Activated naive CD4-positive, alpha-beta T cell treated with anti-CD3 and anti-CD28 coated beads, Interleukin-2, amount 50 U/mL, for 24 hours (primary cell): ENCODE data around the gene TFDP2.
"Not testable (repeated sequence)": the region's sequence is repeated elsewhere in the genome, so short reads cannot be mapped to it uniquely, and the experiment has no call there.

ENCODE experiments used
- H3K27ac Mint-ChIP-seq: one replicate; pipeline ENCODE4 v1.8.0; 2021; ENCODE audit warnings: mild to moderate bottlenecking, mixed read lengths
- H3K27me3 Mint-ChIP-seq: one replicate; pipeline ENCODE4 v1.8.0; 2021; ENCODE audit warnings: mixed read lengths
- H3K36me3 Mint-ChIP-seq: one replicate; pipeline ENCODE4 v1.8.0; 2021; ENCODE audit warnings: mixed read lengths
- H3K4me1 Mint-ChIP-seq: one replicate; pipeline ENCODE4 v1.8.0; 2021; ENCODE audit warnings: mixed read lengths
- H3K4me3 Mint-ChIP-seq: one replicate; pipeline ENCODE4 v1.8.0; 2021; ENCODE audit warnings: mild to moderate bottlenecking, mixed read lengths
- H3K9me3 Mint-ChIP-seq: one replicate; pipeline ENCODE4 v1.8.0; 2021; ENCODE audit warnings: mixed read lengths

The TFDP2 gene

DNA sequence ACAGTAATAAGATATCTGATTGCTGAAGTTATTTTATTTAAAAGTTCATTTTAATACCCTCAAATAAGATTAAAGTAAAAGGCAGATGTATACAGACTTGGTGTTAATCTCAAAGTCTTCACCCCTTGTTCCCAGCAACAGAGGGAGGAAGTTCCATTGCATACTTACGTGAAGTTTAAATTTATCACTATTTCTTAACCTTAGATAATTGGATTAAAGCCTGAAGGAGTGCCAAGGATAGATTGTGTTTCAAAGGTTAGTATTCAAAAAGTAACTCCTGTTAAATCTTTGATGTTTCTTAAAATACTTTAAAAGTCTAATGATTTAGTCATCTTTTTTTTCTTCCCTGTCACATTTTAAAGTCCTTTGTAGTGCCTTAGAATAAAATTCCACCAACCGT lies 233.6 kb downstream of the TFDP2 start:
- peaks cover 21% of the 10 kb centered on the region for H3K36me3 Mint-ChIP-seq
- no peak overlapping the region for H3K4me3 Mint-ChIP-seq
- H3K4me1 Mint-ChIP-seq = peaks cover 4% of the 10 kb centered on the region
- H3K9me3 Mint-ChIP-seq = peaks cover 5% of the 10 kb centered on the region
- no peaks in the 10 kb centered on the region for H3K27me3 Mint-ChIP-seq
- no peak overlapping the region for H3K27ac Mint-ChIP-seq

DNA sequence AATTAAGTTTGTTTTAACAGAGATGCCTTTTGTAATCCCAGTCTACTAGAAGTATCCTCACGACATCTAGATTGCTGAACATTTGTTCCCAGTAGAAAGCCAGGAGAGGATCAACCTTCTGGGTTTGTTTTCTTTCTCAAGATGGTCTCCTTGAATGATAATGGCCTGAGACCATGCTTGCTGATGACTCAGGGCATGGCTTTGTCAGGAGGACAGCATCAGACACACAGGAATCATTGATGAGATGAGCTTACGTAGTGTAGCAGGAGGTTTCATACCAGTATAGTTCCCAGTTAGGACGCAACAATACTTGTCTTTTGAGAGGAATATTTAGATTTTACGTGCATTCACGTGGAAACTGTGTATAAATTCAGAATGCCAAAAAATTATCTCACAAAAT lies 234.3 kb downstream of the TFDP2 start:
- Mint-ChIP-seq H3K4me1 (peaks cover 4% of the 10 kb centered on the region), H3K36me3 (peaks cover 24% of the 10 kb centered on the region), H3K27ac (no peak overlapping the region), H3K27me3 (no peaks in the 10 kb centered on the region), H3K9me3 (peaks cover 5% of the 10 kb centered on the region), H3K4me3 (no peak overlapping the region)

DNA sequence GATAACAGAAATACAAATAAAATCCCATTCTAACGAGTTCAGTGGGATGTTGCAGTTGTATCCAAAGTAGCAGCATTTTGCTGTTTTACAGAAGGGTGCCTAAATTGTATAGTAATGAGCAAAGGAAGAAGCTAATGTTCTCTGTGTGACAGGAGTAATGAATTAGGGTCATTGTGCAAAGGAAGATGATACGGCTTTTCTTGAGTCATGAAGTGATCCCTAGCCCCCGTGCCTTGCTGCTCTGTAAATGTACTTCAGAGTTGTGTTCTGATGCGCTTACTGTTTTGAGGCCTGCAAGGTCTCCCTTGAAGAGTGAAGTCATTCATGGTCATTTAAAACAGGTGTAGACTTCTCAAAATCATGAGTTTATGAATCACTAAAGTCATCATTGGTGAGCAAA lies 235.0 kb downstream of the TFDP2 start:
- Mint-ChIP-seq H3K4me1 (peaks cover 4% of the 10 kb centered on the region), H3K36me3 (peaks cover 28% of the 10 kb centered on the region), H3K27me3 (no peaks in the 10 kb centered on the region), H3K9me3 (peaks cover 5% of the 10 kb centered on the region), H3K27ac (no peak overlapping the region), H3K4me3 (no peak overlapping the region)

DNA sequence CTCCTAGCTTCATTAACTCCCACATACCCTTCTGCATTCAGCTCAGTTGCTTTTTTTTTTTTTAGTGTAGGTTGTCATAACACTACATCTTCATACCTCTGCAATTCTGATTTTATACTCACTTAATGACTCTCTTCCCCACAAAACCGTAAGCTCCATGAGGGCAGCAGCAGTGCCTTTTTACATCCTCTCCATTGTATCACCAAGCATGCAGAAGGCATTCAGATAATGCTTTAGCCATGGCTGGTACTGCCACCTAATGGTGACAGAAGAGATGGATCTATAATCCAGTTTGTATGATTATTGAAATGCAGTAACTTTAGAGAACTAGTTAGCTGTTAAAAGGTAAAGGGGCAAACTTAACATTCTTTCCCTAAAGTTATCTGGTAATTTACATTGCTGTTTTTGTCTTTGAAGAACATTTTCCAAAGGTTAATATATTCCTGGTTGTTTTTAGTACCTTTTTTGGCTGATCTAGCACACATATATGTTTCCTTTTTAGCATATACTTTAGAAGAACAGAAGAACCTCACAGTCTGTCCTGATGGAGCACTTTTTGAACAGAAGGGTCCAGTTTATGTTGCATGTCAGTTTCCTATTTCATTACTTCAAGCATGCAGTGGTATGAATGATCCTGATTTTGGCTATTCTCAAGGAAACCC lies 236.1 kb downstream of the TFDP2 start:
- Mint-ChIP-seq H3K27ac (no peak overlapping the region), H3K27me3 (no peaks in the 10 kb centered on the region), H3K9me3 (peaks cover 5% of the 10 kb centered on the region), H3K36me3 (peaks cover 35% of the 10 kb centered on the region), H3K4me3 (no peak overlapping the region), H3K4me1 (peaks cover 4% of the 10 kb centered on the region)

DNA sequence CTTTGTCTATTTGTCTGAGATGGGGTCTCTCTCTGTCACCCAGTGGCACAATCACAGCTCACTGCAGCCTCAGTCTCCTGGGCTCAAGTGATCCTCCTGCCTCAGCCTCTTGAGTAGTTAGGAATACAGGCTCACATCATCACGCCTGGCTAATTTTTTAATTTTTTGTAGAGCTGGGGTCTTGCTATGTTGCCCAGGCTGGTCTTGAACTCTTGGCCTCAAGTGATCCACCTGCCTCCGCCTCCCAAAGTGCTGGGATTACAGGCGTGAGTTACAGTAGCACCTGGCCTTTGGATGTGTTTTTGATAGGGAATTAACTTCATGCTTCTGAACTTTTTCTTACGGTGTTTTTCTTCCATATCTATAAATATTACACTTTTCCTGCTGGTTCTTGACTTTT lies 239.4 kb downstream of the TFDP2 start:
- H3K27ac Mint-ChIP-seq, H3K4me1 Mint-ChIP-seq, H3K4me3 Mint-ChIP-seq, H3K9me3 Mint-ChIP-seq, H3K27me3 Mint-ChIP-seq: not testable (repeated sequence)
- peaks cover 31% of the 10 kb centered on the region for H3K36me3 Mint-ChIP-seq

DNA sequence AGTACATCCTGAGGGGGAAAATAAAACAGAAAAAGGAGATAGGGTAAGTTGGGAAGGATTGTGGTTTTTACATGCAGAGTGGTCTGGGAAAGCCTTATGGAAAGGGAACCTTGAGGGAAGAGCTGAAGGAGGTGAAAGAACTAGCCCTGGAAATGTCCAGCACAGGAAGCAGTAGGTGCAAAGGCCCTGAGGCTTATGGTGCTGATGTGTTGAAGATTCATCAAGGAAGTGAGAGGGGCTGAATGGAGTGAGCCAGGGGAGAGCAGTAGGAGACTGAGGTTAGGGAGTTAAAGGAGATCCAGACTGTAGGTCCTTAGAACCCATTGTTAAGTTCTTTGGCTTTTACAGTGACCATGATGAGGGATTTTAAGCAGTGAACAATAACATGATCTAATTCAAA lies 239.9 kb downstream of the TFDP2 start:
- H3K36me3 Mint-ChIP-seq = peaks cover 32% of the 10 kb centered on the region
- no peaks in the 10 kb centered on the region for H3K27me3 Mint-ChIP-seq
- no peak overlapping the region for H3K4me3 Mint-ChIP-seq
- H3K27ac Mint-ChIP-seq = peak overlapping the region; percentile 72
- H3K4me1 Mint-ChIP-seq = peaks cover 10% of the 10 kb centered on the region
- H3K9me3 Mint-ChIP-seq = peaks cover 5% of the 10 kb centered on the region

DNA sequence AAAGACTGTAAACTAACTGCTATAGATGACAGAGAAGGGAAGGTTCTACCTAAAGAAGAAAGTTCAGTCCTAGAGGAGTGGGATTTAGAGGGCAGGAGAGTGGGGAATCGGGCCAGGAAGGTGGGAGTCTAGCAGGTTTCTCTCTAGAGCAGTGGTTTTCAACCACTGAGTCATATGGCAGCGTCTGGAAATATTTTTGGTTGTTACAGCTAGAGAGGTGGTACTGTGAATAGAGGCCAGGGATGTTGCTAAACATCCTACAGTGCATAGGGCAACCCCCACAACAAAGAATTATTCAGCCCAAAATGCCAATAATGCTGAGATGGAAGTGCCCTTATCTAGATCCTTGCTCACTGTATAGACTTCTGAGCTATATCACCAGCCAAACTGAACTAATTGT lies 244.2 kb downstream of the TFDP2 start:
- H3K27me3 Mint-ChIP-seq = no peaks in the 10 kb centered on the region
- no peak overlapping the region for H3K4me3 Mint-ChIP-seq
- H3K27ac Mint-ChIP-seq = no peak overlapping the region
- H3K9me3 Mint-ChIP-seq = no peaks in the 10 kb centered on the region
- peaks cover 21% of the 10 kb centered on the region for H3K36me3 Mint-ChIP-seq
- peaks cover 12% of the 10 kb centered on the region for H3K4me1 Mint-ChIP-seq

DNA sequence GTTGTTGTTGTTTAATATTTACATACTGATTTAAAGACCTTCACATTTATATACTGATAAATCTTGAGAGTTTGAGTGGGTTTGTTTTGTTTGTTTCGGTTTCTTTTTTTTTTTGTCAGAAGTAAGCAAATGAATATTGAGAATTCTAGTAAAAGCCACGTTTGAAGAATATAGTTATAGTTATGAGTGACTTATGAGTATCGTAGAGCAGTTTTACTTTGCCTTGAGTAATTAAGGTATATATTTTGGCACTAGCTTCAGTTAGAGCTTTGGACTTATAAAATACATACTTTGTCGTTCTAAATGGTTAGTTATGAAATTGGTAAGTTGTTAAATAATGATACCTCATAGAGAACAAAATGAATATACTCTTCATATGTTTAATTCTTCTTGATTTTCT lies 245.1 kb downstream of the TFDP2 start:
- Mint-ChIP-seq H3K9me3 (no peaks in the 10 kb centered on the region), H3K27ac (no peak overlapping the region), H3K36me3 (peaks cover 19% of the 10 kb centered on the region), H3K4me3 (no peak overlapping the region), H3K4me1 (peaks cover 12% of the 10 kb centered on the region), H3K27me3 (no peaks in the 10 kb centered on the region)

DNA sequence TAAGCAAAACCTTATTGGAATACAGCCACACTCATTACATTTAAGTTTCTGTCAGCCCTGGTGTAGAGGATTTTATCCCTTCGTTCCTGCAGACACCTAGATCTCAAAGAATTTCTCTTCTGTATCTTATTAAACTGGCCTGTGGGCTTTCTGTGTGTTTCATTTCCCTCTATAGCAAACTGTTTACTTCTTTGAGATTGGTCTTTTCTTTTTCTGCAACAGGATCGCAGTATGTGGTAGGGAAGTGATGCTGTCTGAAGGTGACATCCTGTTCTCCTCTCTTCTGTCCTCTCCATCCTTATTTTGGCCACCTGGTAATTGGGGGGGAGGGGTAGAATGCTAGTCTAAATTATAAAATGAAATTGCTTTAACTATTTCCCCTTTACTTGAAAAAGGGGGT lies 247.4 kb downstream of the TFDP2 start:
- no peaks in the 10 kb centered on the region for H3K27me3 Mint-ChIP-seq
- H3K4me1 Mint-ChIP-seq = peaks cover 16% of the 10 kb centered on the region
- no peak overlapping the region for H3K27ac Mint-ChIP-seq
- peaks cover 20% of the 10 kb centered on the region for H3K36me3 Mint-ChIP-seq
- peaks cover 5% of the 10 kb centered on the region for H3K9me3 Mint-ChIP-seq
- no peak overlapping the region for H3K4me3 Mint-ChIP-seq

DNA sequence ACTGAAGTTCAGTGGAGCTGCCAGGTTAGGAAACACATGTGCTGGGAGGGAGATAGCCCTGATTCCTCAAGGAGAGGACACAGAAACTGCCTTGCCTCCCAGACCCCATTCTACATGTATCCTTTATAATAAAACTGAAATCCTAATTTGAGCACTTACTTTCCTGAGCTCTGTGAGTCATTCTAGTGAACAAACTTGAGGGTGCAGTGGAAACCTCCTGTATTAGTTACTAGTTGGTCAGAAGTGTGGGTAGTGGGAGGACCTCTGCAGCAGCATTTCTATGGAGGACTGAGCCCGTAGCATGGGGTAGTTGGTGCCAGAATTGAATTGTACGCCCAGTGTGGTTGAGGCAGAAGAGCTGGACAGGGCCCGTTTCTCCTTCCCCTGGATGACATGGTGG lies 249.0 kb downstream of the TFDP2 start:
- peaks cover 5% of the 10 kb centered on the region for H3K9me3 Mint-ChIP-seq
- H3K4me3 Mint-ChIP-seq = no peak overlapping the region
- no peaks in the 10 kb centered on the region for H3K27me3 Mint-ChIP-seq
- H3K36me3 Mint-ChIP-seq = peaks cover 26% of the 10 kb centered on the region
- H3K4me1 Mint-ChIP-seq = peaks cover 24% of the 10 kb centered on the region
- no peak overlapping the region for H3K27ac Mint-ChIP-seq

DNA sequence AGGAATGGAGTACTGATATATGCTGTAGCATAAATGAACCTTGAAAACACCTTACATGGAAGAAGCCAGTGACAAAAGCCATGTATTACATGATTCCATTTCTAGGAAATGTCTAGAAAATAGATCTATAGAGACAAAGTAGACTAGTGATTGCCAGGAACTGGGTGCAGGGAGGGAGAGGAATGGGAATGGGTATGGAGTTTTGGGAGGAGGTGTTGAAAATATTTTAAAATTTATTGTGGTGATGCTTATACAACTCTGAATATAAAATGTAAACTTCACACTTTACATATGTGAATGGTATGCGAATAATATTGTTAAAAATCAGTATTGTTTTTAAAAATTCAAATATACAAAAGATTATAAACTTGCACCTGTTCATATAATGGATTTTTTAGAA lies 250.4 kb downstream of the TFDP2 start:
- no peak overlapping the region for H3K4me3 Mint-ChIP-seq
- peaks cover 25% of the 10 kb centered on the region for H3K4me1 Mint-ChIP-seq
- H3K27me3 Mint-ChIP-seq = no peaks in the 10 kb centered on the region
- peaks cover 5% of the 10 kb centered on the region for H3K9me3 Mint-ChIP-seq
- no peak overlapping the region for H3K27ac Mint-ChIP-seq
- H3K36me3 Mint-ChIP-seq = peaks cover 29% of the 10 kb centered on the region

DNA sequence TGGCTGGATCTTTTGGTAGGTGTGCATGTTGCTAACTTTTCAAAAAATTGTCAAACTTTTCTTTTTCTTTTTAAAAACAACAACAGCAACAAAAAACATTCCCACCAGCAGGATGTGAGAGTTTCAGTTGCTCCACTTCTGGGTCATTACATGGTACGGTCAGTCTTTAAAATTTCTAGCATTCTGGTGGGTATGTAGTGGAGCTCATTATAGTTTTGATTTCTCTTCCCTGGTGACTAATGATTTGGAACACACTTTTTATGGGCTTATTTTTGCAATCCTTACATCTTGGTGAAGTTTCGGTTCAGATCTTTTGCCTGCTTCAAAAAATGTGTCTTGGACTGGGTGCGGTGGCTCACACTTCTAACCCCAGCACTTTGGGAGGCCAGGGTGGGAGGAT lies 253.6 kb downstream of the TFDP2 start:
- Mint-ChIP-seq H3K4me1 (peaks cover 49% of the 10 kb centered on the region), H3K4me3 (no peak overlapping the region), H3K36me3 (peaks cover 29% of the 10 kb centered on the region), H3K27me3 (no peaks in the 10 kb centered on the region), H3K9me3 (peaks cover 5% of the 10 kb centered on the region), H3K27ac (no peak overlapping the region)

DNA sequence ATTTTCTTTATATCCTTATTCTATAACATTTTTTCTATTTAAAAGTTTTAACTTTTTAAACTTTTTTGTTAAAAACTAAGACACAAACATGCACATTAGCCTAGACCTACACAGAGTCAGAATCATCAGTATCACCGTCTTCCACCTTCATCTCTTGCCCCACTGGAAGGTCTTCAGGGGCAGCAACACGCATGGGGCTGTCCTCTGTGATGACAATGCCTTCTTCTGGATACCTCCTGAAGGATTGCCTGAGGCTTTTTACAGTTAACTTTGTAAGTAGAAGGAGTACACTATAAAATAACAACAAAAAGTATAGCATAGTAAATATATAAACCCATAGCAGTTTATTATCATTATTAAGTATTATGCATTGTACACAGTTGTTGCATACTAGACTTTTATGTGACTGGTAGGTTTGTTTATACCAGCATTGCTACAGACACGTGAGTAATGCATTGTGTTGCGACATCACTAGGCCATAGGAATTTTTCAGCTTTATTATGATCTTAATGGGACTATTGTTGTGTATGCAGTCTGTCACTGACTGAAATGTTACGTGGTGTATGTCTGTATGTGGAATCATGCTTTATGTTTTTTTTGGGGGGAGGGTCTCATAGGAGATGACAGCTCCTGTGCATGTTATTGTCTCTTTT lies 254.7 kb downstream of the TFDP2 start:
- Mint-ChIP-seq H3K27me3 (no peaks in the 10 kb centered on the region), H3K4me3 (no peak overlapping the region), H3K27ac (no peak overlapping the region), H3K36me3 (peaks cover 22% of the 10 kb centered on the region), H3K9me3 (peaks cover 5% of the 10 kb centered on the region), H3K4me1 (peaks cover 48% of the 10 kb centered on the region)
